Chondrocyte (in vitro differentiated cells): ENCODE data around the gene MAPK11. TPM values are rescaled to one million over a fixed set of nuclear protein-coding genes. Genes with fewer than 3 reads are reported as not detected.

Experiments
- DNase-seq: peaks from one replicate; pipeline ENCODE4 v3.0.0; 2021; ENCODE audit warnings: mixed read lengths, low spot score
- H3K27ac Mint-ChIP-seq: one replicate; pipeline ENCODE4 v1.8.0; 2021; ENCODE audit warnings: mild to moderate bottlenecking, moderate library complexity, mixed read lengths; ENCODE audit not compliant: unreplicated experiment
- H3K27me3 Mint-ChIP-seq: 2 replicates; pipeline ENCODE4 v1.8.0; 2021; ENCODE audit warnings: low read depth, mixed read lengths
- H3K36me3 Mint-ChIP-seq: 2 replicates; pipeline ENCODE4 v1.8.0; 2021; ENCODE audit warnings: low read depth, mixed read lengths
- H3K4me1 Mint-ChIP-seq: 2 replicates; pipeline ENCODE4 v1.8.0; 2021; ENCODE audit warnings: low read depth, mild to moderate bottlenecking, mixed read lengths
- H3K4me3 Mint-ChIP-seq: one replicate; pipeline ENCODE4 v1.8.0; 2021; ENCODE audit warnings: mild to moderate bottlenecking, moderate library complexity, mixed read lengths; ENCODE audit not compliant: unreplicated experiment
- H3K9me3 Mint-ChIP-seq: 2 replicates; pipeline ENCODE4 v1.8.0; 2021; ENCODE audit warnings: low read depth, mixed read lengths
- total RNA-seq: library from RNA; stranded (reverse); gene quantifications from 3 replicates; pipeline ENCODE4 v1.2.1, GENCODE V29; 2021
- TF ChIP-seq, protein P1 (sequence below): fragments of 200-600 bp; sonication (generic); IDR thresholded peaks from 2 replicates; pipeline ENCODE4 v1.5.0; 2021; ENCODE audit warnings: antibody characterized with exemption, mild to moderate bottlenecking, moderate library complexity

The MAPK11 gene
- total RNA-seq, 1 donor from 2014 or later, result 19.9 TPM

DNA sequence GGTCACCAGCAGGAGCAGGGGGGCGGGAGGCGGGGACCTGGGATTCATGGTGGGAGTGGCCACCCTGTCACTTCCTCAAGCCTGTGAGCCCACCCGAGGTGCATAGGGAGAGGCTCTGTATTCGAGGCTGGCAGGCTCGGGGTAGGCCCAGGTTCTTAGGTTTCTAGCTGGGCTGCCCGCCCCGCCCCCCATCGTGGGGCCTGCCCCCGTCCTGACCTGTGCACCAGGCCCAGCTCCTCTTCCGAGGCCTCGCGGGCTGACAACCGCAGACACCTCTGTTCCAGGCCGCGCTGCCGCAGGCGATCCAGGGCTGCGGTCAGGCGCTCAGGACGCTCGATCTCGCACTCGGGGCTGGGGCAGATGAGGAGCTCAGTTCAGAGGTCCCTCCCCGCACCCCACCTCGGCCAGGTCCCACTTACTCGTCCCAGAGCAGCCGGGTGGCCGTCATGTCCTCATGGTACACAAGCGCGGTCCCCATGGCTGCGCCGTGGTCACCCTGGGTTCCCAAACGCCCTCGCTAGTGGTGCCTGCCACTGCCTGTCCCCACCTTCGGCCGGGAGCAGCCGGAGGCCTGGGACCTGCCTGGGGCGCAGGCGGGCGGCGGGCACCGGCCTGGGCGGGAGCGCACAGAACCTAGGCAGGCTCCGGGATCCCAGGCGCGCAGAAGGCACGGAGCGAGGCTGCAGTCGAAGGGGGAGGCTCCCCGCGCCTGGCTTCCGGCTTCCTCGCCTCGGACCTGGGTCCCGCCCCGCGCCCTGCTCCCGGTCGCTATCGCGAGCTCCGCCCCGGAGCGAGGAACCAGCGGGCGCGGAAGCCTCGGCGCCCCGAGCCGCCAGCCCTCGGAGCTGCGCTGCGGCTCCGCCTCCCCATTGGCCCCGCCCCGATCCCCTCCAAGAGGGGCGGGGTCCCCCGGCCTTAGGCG, 19.4 kb downstream of the MAPK11 start, which contains the start of gene HDAC10:
TSS of gene HDAC10 (minus strand) at position 711 of the 922 bp plus-strand sequence. CDS start at position 478, 233 bp downstream.
- no peak for DNase-seq
- TF ChIP-seq, protein P1, sequence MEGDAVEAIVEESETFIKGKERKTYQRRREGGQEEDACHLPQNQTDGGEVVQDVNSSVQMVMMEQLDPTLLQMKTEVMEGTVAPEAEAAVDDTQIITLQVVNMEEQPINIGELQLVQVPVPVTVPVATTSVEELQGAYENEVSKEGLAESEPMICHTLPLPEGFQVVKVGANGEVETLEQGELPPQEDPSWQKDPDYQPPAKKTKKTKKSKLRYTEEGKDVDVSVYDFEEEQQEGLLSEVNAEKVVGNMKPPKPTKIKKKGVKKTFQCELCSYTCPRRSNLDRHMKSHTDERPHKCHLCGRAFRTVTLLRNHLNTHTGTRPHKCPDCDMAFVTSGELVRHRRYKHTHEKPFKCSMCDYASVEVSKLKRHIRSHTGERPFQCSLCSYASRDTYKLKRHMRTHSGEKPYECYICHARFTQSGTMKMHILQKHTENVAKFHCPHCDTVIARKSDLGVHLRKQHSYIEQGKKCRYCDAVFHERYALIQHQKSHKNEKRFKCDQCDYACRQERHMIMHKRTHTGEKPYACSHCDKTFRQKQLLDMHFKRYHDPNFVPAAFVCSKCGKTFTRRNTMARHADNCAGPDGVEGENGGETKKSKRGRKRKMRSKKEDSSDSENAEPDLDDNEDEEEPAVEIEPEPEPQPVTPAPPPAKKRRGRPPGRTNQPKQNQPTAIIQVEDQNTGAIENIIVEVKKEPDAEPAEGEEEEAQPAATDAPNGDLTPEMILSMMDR, result no peak
- peaks cover 5% of the 10 kb centered on the region for H3K36me3 Mint-ChIP-seq
- H3K4me3 Mint-ChIP-seq, result peak within 1 kb of the TSS; percentile 78
- H3K9me3 Mint-ChIP-seq, result no peaks in the 10 kb centered on the region
- H3K27me3 Mint-ChIP-seq, result no peaks in the 10 kb centered on the region
- H3K4me1 Mint-ChIP-seq, result peaks cover 12% of the 10 kb centered on the region
- peak within 1 kb of the TSS; percentile 79 for H3K27ac Mint-ChIP-seq

DNA sequence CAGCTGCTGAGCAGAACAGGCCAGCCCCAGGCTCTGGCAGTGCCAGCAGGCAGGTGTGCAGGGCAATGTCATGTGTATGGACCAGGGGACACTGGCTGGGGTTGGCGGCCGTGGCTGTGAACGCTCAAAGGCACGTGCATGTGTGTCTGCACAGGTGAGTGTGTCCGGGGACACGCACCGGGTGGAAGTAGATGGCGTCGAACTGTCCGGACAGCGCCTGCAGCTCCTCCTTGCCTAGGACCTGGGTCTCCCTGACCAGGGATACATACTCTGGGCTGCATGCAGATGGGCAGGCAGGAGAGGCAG, 20.0 kb downstream of the MAPK11 start:
- Mint-ChIP-seq H3K27ac (peak overlapping the region; percentile 17), H3K27me3 (no peaks in the 10 kb centered on the region), H3K4me3 (peak overlapping the region; percentile 78)

DNA sequence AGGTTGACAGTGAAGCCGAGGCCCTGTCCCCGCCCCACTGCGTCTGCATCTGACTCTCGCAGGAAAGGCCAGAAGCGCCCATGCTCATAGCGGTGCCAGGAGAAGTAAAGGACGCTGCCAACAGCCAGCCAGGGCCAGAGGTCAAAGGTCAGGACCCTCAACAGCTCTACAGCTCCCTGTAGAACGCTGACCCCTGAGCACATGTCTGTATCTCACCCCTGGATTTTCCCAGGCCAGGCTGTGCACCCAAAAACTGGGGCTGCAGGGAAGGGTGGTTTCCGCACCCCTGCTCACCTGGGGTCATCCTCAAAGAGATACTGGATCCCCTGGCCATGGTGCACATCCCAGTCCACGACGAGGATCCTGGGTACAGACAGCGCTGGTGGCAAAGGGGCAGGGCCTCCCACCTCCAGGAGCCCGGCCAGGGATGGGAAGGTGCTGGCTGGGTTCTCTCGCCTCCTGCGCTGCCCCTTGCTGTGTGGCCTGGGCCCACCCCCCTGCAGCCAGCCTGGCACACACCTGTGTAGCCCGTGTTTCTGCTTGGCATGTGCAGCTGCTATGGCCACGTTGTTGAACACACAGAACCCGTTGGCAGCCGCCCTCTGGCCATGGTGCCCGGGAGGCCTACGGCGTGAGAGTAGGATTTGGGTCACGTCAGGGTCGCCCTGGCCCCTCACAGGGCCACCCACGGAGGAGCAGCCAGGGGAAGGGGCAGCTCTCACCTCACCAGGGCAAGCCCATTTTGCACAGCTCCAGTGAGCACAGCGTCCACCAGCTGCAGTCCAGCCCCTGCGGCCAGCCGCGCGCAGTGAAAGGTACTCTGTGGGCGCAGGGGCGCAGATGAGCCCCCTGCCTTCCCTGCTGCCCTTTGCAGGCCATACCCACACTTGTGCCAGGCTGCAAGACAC, 20.6 kb downstream of the MAPK11 start:
- H3K4me1 Mint-ChIP-seq, result peaks cover 16% of the 10 kb centered on the region
- TF ChIP-seq, protein P1, result no peak
- H3K36me3 Mint-ChIP-seq, result peaks cover 5% of the 10 kb centered on the region
- DNase-seq, result no peak
- no peaks in the 10 kb centered on the region for H3K9me3 Mint-ChIP-seq
- peak overlapping the region; percentile 78 for H3K4me3 Mint-ChIP-seq
- peak overlapping the region; percentile 17 for H3K27ac Mint-ChIP-seq
- H3K27me3 Mint-ChIP-seq, result no peaks in the 10 kb centered on the region

More for the DNA sequence above, 20.0 kb downstream of the MAPK11 start:
- TF ChIP-seq, protein P1, result no peak
- H3K36me3 Mint-ChIP-seq, result peaks cover 5% of the 10 kb centered on the region
- peaks cover 12% of the 10 kb centered on the region for H3K4me1 Mint-ChIP-seq
- no peaks in the 10 kb centered on the region for H3K9me3 Mint-ChIP-seq
- no peak for DNase-seq

DNA sequence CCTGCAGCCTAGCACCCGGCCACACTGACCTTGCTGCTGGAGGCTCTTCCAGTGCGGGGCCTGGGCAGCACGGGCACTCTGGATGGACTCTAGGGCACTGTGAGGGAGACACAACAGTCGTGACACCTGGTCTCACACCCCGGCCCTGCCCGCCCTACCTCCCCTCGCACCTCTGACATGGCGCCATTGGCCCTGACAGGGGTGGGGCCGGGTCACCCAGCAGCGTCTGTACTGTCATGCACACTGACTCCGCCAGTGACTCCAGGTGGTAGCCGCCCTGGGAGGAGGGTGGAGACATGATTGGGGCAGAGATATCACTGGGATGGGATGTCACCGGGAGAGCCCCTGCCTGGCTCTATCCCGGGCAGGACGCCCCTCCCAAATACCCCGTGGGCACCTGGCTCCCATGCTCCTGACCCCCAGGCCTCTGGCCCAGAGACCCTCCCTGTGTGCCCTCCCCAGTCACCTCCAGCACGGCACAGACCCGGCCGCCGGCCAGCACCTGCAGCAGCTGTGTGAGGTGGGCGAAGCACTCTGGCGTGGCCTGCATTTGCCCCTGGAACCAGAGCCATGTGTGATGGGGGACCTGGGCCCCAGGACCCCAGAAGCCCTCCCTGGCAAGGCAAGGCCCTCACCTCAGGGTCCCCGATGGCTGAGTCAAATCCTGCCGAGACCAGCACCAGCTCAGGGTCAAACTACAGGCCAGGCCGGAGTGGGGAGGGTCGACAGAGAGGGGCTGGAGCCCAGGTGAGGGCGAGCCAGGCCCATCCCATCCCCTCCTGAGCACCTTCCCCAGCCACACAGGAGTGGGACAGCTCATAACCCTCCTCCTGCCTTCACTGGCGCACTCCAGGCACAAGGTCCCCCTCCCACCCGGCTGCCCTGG, 21.7 kb downstream of the MAPK11 start:
- peak overlapping the region; percentile 54 for H3K27ac Mint-ChIP-seq

More for the DNA sequence above, 21.7 kb downstream of the MAPK11 start:
- TF ChIP-seq, protein P1, result no peak
- H3K9me3 Mint-ChIP-seq, result no peaks in the 10 kb centered on the region
- peaks cover 25% of the 10 kb centered on the region for H3K4me1 Mint-ChIP-seq
- DNase-seq, result no peak
- peaks cover 5% of the 10 kb centered on the region for H3K36me3 Mint-ChIP-seq
- H3K4me3 Mint-ChIP-seq, result no peak overlapping the region
- H3K27me3 Mint-ChIP-seq, result no peaks in the 10 kb centered on the region
